ENCODE measurements around the gene SYNGAP1. TPM values are rescaled to one million over a fixed set of nuclear protein-coding genes. Genes with fewer than 3 reads are reported as not detected.
"Not testable (repeated sequence)": the region's sequence is repeated elsewhere in the genome, so short reads cannot be mapped to it uniquely, and the experiment has no call there.

Gene SYNGAP1
- total RNA-seq, 1 experiment from 2014 or later, result 18.8 TPM

DNA sequence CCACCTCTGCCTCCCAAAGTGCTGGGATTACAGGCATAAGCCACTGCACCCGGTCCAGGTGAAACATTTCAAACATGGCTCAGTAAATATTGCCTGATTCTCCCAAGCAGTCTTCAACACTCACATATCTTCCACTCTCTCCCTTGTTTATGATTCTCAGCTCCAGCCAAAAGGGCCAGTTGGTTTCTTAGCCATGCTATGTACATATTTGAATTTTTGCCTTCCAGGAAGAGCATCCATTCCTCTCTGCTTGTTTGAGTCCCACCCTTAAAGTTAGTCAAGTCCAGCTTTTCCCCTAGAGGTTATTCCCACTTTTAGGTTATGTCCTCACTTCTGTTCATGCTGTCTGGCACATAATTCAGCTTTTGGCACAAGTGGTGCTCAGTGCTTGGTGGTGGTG, 22.3 kb upstream of the SYNGAP1 start:
- DNase-seq, result no peak
- TF ChIP-seq, protein P1, sequence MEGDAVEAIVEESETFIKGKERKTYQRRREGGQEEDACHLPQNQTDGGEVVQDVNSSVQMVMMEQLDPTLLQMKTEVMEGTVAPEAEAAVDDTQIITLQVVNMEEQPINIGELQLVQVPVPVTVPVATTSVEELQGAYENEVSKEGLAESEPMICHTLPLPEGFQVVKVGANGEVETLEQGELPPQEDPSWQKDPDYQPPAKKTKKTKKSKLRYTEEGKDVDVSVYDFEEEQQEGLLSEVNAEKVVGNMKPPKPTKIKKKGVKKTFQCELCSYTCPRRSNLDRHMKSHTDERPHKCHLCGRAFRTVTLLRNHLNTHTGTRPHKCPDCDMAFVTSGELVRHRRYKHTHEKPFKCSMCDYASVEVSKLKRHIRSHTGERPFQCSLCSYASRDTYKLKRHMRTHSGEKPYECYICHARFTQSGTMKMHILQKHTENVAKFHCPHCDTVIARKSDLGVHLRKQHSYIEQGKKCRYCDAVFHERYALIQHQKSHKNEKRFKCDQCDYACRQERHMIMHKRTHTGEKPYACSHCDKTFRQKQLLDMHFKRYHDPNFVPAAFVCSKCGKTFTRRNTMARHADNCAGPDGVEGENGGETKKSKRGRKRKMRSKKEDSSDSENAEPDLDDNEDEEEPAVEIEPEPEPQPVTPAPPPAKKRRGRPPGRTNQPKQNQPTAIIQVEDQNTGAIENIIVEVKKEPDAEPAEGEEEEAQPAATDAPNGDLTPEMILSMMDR (IDR thresholded peaks at IDR 0.05; ENCODE audit: unreplicated experiment), result no peak
- Mint-ChIP-seq H3K9me3 (ENCODE audit: low read depth, unreplicated experiment) (no peaks in the 10 kb centered on the region), H3K27me3 (ENCODE audit: unreplicated experiment) (no peaks in the 10 kb centered on the region), H3K27ac (ENCODE audit: unreplicated experiment) (no peak overlapping the region), H3K36me3 (ENCODE audit: insufficient read depth, unreplicated experiment) (peaks cover 79% of the 10 kb centered on the region), H3K4me1 (ENCODE audit: low read depth, unreplicated experiment) (peaks cover 37% of the 10 kb centered on the region), H3K4me3 (ENCODE audit: low read depth, unreplicated experiment) (no peak overlapping the region)
- intact Hi-C loops (cut with micrococcal nuclease; ENCODE audit: unreplicated experiment), result no loop called here
- no TSS peak for BruUV-seq (replicated peaks)
- CTCF ChIA-PET, result interaction anchor here (0.6 to 0.7 kb wide), 3 partner anchors 72 to 1276 kb away, joined by 4 to 5 read pairs (median 4); no protein-coding TSS in a partner anchor

DNA sequence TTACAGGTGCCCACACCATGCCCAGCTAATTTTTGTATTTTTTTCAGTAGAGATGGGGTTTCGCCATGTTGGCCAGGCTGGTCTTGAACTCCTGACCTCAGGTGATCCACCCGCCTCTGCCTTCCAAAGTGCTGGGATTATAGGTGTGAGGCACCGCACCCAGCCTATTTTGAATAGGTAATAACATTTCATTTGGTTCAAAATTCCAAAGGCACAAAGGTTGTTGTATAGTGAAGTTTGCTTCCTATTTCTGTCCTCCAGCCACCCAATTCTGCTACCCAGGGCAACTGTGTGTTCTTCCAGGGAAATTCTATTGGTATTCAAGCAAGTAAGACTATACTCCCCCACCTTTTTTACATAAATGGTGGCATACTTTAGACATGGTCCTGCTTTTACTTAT, 21.3 kb upstream of the SYNGAP1 start:
- CTCF ChIA-PET, result interaction anchor here (0.6 kb wide), 1 partner anchor 268 kb away, joined by 3 read pairs; no protein-coding TSS in a partner anchor
- H3K27ac Mint-ChIP-seq (ENCODE audit: unreplicated experiment); BruUV-seq (replicated peaks); intact Hi-C loops (cut with micrococcal nuclease; ENCODE audit: unreplicated experiment); H3K27me3 Mint-ChIP-seq (ENCODE audit: unreplicated experiment); H3K9me3 Mint-ChIP-seq (ENCODE audit: low read depth, unreplicated experiment); H3K4me3 Mint-ChIP-seq (ENCODE audit: low read depth, unreplicated experiment); DNase-seq: not testable (repeated sequence)
- Mint-ChIP-seq H3K36me3 (ENCODE audit: insufficient read depth, unreplicated experiment) (peaks cover 79% of the 10 kb centered on the region), H3K4me1 (ENCODE audit: low read depth, unreplicated experiment) (peaks cover 27% of the 10 kb centered on the region)

DNA sequence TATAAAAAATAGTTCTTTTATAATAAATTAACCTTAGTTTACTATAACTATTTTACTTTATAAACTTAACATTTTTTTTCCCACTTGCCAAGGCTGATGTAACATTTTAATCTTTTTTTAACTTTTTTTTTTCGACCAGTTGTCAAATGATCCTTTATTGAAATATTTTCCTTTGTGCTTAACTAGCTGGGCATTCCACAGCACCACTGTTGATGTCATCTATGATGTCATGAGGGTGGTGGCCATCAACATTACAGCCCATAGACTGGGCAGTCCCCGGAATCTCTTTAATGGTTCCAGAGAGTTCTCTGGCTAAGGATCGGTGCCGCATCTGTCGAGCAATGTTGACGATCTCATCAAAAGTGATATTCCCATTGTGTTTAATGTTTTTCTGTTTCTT, 20.0 kb upstream of the SYNGAP1 start:
- CTCF ChIA-PET, result not testable (repeated sequence)

DNA sequence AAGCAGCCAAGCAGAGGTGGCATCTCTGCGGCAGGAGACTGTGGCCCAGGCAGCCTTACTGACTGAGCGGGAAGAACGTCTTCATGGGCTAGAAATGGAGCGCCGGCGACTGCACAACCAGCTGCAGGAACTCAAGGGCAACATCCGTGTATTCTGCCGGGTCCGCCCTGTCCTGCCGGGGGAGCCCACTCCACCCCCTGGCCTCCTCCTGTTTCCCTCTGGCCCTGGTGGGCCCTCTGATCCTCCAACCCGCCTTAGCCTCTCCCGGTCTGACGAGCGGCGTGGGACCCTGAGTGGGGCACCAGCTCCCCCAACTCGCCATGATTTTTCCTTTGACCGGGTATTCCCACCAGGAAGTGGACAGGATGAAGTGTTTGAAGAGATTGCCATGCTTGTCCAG, 15.0 kb upstream of the SYNGAP1 start:
- intact Hi-C loops (cut with micrococcal nuclease; ENCODE audit: unreplicated experiment), result no loop called here
- DNase-seq, result no peak
- Mint-ChIP-seq H3K4me3 (ENCODE audit: low read depth, unreplicated experiment) (no peak overlapping the region), H3K27ac (ENCODE audit: unreplicated experiment) (no peak overlapping the region), H3K36me3 (ENCODE audit: insufficient read depth, unreplicated experiment) (peaks cover 79% of the 10 kb centered on the region), H3K9me3 (ENCODE audit: low read depth, unreplicated experiment) (no peaks in the 10 kb centered on the region), H3K4me1 (ENCODE audit: low read depth, unreplicated experiment) (peaks cover 9% of the 10 kb centered on the region), H3K27me3 (ENCODE audit: unreplicated experiment) (no peaks in the 10 kb centered on the region)
- CTCF ChIA-PET, result no interaction called here
- BruUV-seq (replicated peaks), result no TSS peak
- TF ChIP-seq, protein P1 (IDR thresholded peaks at IDR 0.05; ENCODE audit: unreplicated experiment), result no peak

More for the DNA sequence above, 20.0 kb upstream of the SYNGAP1 start:
- intact Hi-C loops (cut with micrococcal nuclease; ENCODE audit: unreplicated experiment); H3K27ac Mint-ChIP-seq (ENCODE audit: unreplicated experiment); BruUV-seq (replicated peaks); H3K4me3 Mint-ChIP-seq (ENCODE audit: low read depth, unreplicated experiment); DNase-seq; H3K9me3 Mint-ChIP-seq (ENCODE audit: low read depth, unreplicated experiment); H3K27me3 Mint-ChIP-seq (ENCODE audit: unreplicated experiment): not testable (repeated sequence)
- peaks cover 73% of the 10 kb centered on the region for H3K36me3 Mint-ChIP-seq (ENCODE audit: insufficient read depth, unreplicated experiment)
- H3K4me1 Mint-ChIP-seq (ENCODE audit: low read depth, unreplicated experiment), result peaks cover 15% of the 10 kb centered on the region

DNA sequence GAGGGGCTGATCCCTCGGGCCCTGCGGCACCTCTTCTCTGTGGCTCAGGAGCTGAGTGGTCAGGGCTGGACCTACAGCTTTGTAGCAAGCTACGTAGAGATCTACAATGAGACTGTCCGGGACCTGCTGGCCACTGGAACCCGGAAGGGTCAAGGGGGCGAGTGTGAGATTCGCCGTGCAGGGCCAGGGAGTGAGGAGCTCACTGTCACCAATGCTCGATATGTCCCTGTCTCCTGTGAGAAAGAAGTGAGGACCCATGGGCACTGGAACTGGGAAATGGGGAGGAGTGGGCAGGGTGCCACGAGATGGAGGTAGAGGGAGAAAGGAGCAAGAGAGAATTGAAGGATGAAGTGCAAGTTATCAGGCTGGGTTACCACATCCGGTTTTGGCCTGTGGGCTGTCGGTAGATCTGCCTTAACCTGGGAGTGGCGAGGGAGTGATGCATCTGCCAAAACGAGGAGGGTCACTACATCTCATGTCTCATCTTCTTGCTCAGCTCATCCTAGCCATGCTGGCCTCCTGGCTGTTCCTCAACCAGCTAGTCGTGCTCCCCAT, 14.4 kb upstream of the SYNGAP1 start:
- H3K4me1 Mint-ChIP-seq (ENCODE audit: low read depth, unreplicated experiment), result peaks cover 10% of the 10 kb centered on the region
- TF ChIP-seq, protein P1 (IDR thresholded peaks at IDR 0.05; ENCODE audit: unreplicated experiment), result no peak
- H3K27me3 Mint-ChIP-seq (ENCODE audit: unreplicated experiment), result no peaks in the 10 kb centered on the region
- H3K9me3 Mint-ChIP-seq (ENCODE audit: low read depth, unreplicated experiment), result no peaks in the 10 kb centered on the region
- H3K27ac Mint-ChIP-seq (ENCODE audit: unreplicated experiment), result peak overlapping the region; percentile 7
- CTCF ChIA-PET, result no interaction called here
- DNase-seq, result no peak
- H3K36me3 Mint-ChIP-seq (ENCODE audit: insufficient read depth, unreplicated experiment), result peaks cover 79% of the 10 kb centered on the region
- H3K4me3 Mint-ChIP-seq (ENCODE audit: low read depth, unreplicated experiment), result no peak overlapping the region
- intact Hi-C loops (cut with micrococcal nuclease; ENCODE audit: unreplicated experiment), result no loop called here
- BruUV-seq (replicated peaks), result no TSS peak
